ENCODE results near the gene DTNA.

The DTNA gene

DNA sequence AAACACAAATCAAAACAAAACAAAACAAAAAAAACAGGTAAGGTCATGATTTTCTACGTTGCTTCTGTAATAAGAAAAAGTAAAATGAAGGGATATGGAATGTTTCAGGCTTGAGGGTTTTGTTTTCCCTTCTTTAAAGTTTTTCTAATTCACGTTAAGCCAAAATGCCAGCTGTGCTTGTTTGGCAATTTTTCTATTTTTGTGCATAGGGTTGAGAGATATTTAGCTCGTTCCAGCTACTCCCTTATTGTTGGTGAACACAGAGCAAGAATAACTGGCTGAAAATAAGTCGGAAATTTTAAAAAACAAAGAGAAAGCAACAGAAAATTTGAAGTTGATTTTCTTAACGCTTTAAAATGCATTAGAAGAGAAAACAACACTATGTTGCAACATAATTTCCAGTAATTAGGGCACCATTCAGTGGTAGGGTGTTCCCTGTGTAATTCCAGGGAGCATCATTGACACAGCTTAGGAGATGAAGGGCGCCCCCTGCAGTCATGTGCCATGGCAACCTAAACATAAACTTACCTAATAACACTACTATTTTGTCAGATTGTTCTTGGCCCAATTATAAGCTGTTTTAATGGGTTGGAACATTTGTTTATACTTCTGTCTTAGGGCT is 99.5 kb downstream of the DTNA start:
- DNase-seq: no peak

DNA sequence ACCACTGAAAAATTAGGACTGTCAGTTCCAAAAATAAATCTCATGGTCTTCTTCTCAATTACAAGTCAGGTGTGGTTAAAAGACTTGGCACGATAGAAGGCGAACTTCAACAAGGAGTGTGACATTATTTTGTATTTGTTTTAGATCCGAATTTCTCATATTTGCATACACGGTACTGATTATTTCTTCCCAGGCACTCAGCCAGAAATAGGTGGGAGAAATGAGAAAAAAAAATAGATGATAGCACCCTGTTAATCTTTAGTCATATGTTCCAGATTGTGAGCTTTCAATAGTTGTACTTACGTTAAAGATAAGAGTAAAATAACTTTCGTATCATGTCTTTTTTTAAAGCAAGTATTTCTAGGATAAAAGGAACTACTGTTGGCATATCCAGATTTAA is 106.1 kb downstream of the DTNA start:
- no peak for DNase-seq

DNA sequence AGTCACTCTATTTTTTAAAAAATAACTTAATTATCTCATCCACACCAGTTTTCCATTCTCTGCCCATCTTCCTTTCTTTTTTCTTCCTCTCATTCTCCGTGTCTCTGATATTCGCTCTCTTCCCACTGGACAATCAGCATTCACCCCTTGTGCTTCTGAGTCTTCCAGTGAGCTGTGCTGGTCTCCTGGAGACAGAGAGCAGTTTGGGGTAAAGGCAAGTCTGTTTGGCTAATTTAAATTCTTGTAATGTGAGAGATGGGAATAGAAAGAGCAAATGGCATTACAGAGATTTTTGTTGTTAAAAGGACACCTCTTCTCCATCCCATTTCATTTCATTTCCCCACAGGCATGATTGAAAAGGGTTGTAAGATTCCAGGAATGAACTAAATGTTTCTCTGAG is 107.5 kb downstream of the DTNA start:
- no peak for DNase-seq

DNA sequence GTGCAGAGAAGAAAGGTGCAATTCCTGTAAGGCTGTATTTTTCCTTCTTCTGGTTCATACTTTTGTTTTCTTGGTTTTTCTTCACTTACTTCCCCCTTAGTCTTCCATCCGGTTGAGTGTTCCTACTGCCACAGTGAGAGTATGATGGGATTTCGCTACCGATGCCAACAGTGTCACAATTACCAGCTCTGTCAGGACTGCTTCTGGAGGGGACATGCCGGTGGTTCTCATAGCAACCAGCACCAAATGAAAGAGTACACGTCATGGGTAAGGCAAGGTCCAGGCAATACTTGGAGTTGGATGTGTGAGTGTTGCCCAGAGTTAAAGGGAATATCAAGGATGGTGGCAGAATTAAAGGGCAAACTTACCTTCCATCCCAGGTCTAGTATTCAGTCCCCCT is 108.0 kb downstream of the DTNA start:
- no peak for DNase-seq

DNA sequence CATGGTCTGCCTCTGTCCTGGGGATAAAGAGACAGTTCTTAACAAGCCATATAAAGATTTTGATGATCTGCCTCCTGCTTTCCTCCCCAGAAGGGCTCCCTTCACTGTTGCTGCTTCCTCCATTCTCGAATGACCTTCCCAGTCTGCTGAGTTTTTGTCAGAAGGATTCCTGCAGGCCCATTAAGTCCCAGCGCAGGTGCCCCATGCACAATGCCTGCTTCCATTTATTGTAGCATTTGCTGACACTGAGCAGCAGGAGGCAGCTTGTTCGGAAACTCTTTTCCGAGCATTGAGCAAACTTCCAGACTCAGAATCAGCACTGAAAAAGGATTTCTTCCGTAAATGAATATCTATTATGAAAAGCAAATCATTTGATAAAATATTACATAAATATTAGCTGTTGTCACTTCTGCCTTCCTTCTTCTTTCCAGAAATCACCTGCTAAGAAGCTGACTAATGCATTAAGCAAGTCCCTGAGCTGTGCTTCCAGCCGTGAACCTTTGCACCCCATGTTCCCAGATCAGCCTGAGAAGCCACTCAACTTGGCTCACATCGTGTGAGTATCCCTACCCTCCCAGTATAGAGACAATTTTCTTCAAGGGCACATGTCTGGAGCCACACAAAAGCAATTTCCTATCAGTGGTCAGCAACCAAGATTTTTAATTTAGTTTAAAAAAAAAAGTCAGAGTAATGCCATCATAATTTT is 110.4 kb downstream of the DTNA start:
- no peak for DNase-seq

DNA sequence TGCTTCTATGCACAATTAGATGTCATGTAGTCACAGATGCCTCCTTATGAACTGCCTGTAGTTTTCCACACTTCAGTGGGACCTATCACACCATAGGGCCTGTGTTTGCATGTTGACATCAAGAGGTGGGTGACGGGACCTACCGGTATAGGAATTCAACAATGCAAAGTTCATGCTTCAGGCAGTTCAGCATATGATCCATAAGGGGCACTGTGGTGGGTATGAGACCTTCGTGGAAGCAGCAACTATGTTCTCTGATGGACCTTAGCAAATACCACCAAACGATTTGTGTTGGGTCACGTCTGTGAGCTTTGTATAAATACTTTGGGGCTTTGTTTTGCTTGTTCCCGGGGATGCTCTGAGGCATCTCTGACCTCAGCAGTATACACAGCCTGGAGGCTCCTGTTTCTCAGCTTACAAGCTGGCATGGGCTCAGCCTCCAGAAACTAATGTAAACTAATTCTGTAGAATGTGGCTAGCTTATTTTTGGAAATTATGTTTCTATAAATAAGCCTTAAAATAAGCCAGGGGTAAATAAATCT is 111.6 kb downstream of the DTNA start:
- DNase-seq: no peak

DNA sequence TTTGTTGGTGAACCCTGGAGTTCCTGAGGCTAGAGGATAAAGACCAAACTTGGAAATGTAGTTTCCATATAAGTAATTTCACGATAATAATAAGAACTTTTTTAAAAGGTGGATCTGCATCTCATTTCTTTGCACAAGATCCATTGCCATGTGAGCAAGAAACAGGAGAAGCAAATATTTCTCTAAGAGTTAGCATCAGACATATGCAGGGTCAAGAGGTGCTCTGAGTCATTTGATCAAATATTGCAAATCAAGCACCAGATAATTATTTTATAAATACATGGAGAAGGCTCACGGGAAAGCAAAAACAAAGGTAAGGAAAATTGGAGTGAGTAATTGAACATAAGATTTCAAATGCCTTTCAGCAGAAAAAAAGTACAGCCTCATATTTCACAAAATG is 118.0 kb downstream of the DTNA start:
- no peak for DNase-seq

DNA sequence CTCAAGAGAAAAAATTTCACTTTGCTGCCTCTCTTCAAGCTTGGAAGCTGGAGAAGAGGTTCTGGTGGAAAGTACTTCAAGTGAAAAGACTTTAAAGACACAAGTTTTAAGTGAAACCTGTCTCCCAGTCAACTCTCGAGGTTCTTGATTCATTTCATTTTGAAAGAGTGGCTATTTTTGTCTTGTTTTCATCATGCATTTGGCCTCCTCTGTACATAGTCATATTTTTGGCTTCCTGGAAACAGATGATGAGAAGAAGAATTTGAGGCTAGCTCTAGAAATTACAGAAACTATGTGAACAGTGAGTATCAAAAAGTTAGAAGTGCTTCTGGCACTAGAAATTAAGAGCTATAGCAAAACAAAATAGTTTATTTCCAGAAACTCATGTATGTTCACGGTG is 124.8 kb downstream of the DTNA start:
- DNase-seq: no peak

DNA sequence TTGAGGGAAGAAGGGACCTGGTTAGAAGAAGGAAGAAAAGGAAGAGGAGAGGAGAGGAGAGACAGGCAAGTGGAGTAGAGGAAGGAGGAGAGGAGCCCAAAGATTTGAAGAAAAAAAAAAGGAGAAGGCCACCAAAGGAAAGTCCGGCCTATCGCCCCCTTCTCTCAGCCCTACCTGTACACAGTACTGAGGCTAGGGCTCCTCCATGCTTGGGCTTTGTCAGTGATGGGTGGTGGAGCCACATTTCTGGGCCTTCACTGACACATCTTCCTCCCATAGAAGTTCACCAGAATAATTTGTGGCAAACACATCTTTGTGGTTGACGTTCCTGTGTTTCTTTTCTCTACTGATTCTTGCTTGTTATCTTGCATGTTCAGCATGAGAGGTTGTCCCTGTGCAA is 125.4 kb downstream of the DTNA start:
- DNase-seq: no peak

DNA sequence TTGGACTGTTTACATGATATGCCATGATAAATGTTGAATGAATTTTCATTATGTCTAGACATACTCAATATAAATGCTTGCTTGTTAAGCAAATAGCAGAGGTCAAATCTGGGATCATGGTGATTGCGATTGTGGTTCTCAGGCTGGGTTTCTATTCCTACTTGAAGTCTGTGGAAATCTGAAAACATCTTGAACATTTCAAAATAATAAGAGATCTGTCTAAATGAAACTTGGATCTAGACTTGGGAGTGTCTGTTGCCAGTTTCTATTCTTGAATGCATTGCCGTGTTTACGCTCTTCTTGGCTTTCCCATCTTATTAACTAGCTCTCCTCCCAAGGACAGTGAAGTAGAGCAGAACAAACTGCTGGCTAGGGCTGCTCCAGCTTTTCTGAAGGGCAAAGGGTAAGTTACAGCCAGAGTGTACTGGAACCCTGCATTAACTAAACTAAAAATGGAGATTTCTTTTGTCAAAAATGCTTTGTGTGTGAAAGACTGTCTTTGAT is 127.7 kb downstream of the DTNA start:
- DNase-seq: no peak

DNA sequence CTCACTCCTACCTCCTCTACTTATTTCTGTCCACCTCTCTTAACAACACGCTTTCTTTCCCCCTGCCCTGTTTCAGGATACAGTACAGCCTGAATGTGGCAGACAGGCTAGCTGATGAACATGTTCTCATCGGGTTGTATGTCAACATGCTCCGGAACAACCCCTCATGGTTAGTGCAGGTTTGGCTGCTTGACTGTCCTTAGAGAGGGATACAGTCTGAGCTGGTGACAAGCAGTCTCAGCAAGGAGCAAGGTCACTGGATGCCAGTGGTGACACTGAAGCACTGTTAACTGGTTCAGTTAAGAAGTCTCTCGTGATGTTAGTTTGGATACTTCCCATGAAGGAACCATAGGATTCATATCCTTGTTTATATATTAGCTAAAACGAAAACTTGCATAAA is 128.6 kb downstream of the DTNA start:
- no peak for DNase-seq

DNA sequence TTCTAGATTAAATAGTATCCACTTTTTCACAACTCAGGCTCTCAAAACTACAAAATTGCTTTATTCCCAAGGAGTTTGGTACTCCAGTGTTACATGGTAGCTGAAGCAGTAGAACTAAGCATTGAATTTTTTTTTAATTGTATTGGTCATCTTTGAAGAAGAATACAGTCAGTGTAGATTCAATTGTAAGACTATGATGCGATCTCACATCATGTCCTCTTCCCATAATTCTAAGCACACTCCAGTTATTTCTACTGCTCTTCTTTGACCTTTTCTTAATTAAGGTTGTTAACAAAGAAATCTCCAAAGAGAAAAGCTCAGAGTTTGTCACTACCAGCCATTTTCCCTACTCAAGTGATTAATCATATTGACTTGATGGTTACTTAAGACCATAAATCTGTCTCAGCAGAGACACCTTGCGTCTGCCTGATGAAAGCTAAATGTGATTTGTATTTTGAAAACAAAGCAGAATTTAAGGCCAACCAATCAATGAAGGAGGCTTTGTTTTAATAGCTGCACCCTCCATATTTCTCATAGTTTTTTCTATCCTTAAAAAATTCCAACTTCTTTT is 130.2 kb downstream of the DTNA start:
- no peak for DNase-seq

DNA sequence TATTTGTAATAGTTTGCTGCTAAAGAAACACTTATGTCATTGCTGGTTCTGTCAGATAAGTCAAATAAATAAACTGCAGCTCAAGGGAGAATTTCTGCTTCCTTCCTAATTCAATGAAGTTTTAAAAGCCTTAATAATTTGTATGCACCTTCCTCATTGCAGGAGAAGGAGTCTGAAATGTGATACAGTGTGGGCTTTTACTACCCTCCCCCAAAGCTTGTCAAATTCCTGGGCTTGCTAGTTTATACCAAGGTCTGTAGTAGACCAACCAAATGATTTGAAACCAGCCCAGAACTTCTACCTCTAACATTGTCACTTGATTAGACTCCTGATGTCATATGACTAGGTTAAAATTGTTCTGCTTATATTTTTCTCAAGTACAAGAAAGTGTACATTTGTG is 131.8 kb downstream of the DTNA start:
- DNase-seq: no peak

DNA sequence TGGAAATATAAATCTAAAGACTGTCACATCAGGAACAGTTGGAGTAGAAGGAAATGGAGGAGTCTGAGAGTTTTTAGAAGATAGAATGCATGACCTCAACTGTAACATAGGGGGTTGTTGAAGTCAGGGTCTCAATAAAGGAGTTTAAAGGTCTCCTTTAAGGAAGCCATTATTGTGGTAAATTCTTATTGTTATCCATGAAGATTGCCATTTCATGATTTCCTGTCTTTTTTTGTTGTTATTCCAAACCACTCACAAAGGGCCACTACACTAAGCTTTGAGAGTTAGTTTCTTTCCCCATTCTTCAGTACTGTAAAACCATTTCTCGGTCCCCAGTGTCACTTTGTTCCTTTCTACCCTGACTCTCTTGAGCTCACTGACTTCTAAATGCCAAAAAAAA is 134.0 kb downstream of the DTNA start:
- DNase-seq: no peak

DNA sequence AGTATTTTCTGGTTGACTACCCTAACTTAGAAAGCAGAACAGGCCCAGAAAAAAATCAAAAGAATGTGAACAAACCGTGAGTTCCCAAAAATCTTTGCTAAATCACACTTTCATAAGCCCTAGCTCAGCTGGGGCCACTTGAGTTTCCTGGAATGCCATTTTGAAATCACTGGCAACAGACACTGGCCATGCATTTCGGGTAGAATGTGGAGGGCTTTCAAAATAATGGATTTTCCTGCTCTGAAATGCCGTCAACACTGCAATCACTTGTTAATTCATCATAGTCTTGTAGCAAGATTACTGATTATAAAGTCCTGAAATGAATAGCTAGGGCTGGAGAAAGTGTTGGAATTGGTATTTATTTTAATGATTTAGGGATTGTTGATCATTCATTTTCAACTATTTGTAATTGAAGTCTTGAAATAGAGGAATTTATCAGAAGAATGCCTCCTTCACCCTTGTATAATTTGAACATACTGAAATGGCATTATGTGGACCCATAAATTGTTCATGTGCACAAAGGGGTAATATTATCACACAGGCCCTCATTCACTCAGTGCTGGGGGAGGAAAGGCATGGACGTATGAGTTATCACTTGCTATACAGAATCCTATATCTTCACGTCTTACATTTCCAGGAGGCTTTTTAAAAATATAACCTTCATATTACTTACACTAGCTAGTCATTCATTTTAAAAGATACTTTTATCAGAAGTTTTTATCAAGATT is 134.8 kb downstream of the DTNA start:
- DNase-seq: no peak

DNA sequence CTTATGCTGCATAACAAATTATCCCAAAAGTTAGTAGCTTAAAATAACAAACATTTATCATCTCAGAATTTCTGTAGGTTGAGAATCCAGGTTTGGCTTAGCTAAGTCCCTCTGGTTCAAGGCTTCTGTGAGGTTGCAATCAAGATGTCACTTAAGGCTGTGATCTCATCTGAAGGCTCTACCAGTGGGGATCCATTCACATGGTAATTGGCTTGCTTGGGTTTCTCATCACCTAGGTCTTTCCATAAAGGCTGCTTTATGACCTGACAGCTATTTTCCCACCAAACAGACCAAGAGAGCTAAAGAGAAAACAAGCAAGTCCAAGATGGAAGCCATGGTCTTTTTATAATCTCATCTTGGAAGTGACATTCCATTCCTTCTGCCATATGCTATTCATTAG is 137.3 kb downstream of the DTNA start:
- no peak for DNase-seq

DNA sequence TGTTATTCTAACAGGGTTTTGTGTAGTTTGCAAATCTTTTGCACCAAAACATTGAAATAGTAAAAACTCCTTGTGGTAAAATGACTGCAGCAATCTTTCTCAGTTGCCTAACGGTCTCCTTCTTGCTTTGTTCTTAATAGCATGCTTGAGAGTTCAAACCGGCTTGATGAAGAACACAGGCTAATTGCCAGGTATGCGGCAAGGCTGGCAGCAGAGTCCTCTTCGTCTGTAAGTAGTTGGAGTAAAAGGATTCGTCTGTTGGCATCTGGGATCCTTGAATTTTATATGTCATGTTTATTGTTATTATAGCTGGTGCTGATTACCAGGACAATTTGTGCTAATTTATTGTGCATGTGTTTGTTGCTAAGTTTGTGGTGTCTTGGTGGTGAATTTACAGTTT is 138.1 kb downstream of the DTNA start:
- no peak for DNase-seq

DNA sequence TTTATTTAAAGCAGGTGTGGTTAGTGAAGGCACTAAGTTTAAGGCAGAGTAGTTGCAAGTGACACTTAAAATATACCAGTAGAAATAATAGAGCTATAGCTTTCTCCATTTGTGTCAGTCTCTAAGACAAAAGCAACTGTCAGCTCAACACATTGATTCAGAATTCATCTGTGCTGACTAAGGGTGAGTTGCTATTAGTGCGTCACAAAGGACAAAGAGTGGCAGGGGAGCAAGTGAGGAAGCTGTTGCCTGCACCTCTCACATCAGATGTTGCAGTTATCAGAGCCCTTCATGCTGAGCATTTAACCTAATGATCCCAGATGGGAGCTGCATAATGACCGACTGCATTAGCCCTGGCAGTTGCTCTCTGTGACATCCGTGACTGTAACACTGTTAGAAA is 138.6 kb downstream of the DTNA start:
- no peak for DNase-seq

DNA sequence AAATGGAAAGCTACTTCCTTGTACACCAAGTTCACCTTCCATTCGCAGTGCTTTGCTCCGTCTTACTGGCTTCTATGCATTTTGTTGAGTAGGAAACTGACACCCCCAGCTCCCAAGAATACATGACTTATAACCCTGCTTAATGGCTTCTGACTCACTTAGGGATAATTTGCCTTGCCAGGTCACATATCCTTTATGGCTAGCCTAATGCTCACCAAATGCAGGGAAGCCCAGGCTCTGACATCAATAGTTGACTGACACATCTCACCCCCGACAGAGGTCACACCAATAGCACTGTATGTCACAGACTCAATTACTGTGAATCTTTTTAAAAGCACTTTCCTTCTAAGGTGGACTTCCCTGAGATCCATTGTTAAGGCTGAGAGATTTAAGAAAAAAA is 147.2 kb downstream of the DTNA start:
- DNase-seq: no peak

DNA sequence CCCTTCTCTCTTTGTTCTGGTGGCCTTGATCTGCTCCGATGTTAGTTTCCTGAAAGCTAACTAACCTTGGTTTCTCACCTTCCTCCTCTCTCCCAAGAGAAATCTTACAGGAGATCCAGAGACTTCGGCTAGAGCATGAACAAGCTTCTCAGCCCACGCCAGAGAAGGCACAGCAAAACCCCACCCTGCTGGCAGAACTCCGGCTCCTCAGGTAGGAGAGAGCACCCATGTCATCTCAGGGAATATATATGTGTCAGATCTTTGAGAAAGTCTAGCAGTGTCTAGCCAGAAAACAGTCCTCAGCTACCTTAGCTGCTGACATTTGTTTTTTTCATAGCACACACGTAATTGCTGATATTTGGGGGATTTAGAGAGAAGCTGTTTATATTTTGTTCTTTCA is 148.1 kb downstream of the DTNA start:
- DNase-seq: no peak

DNA sequence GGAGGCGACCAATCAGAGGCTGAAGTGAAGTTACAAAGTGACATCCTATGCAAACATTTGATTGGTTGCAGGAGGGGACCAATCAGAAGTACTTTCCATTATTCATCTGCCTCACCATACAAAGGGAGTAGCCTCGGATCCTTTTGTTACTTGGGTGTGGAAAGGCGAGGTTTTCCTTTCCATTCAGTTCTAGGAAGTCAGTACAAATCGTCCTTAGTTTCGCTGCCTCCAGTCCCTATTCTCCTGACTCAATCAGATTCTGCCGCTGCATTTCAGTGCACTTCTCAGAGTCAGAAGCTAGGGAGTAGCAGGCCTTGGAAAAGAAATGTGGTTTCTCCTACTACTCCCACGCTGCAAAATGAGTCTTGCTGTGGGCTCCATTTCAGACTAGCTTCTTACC is 149.4 kb downstream of the DTNA start:
- no peak for DNase-seq

DNA sequence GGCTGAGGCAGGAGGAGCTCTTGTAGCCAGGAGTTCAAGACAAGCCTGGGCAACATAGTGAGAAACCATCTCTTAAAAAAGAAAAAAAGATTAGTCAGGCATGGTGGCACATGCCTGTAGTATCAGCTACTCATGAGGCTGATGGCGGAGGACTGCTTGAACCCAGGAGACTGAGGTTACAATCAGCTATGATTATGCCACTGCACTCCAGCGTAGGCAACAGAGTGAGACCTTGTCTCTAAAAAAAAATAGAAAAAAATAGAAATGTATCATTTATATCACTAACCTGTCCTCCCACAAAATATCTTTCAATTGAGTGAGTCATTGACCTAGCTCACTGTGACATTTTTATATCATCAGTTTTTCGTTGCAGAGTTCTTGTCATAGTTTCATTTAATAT is 152.5 kb downstream of the DTNA start:
- no peak for DNase-seq

DNA sequence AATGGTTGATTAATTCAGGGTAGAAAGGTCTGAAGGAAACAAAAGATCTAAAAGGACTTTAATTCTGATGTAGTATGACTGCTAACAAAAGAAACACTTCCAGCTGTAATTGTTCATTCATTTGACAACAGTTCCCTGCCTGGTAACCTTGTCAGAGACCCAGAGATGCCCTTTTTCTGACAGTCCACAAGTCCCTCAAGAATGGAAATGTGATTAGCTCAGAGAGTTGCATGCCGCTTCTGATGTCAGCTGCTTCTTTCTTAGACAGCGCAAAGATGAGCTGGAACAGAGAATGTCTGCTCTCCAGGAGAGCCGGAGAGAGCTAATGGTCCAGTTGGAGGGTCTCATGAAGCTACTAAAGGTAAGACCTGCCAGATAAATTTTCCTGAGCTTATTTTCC is 153.6 kb downstream of the DTNA start:
- no peak for DNase-seq
